ENCODE results near the gene RIMKLB.

The RIMKLB gene

GRCh38 chr12:8697476-8698131 is at the start of gene RIMKLB:
Gene RIMKLB, plus strand, starts transcription at chr12:8697991. Its CDS starts 15,876 bp downstream, at chr12:8713867.
- FAIRE-seq, result no peak

- no peak for FAIRE-seq
These were observed 49.1 kb upstream of the RIMKLB start for GRCh38 chr12:8648576-8649205.

GRCh38 chr12:8655421-8655820 is 42.4 kb upstream of the RIMKLB start:
- FAIRE-seq, result no peak

GRCh38 chr12:8658346-8658745 is 39.4 kb upstream of the RIMKLB start:
- FAIRE-seq, result no peak

- no peak for FAIRE-seq
These were observed 36.8 kb upstream of the RIMKLB start for GRCh38 chr12:8661016-8661415.

- no peak for FAIRE-seq
These were observed 36.0 kb upstream of the RIMKLB start for GRCh38 chr12:8661751-8662150.

GRCh38 chr12:8662593-8662992 is 35.2 kb upstream of the RIMKLB start, which contains the start of gene MFAP5:
Gene MFAP5, minus strand, starts transcription at chr12:8662826. Its CDS starts 722 bp downstream, at chr12:8662104.
- no peak for FAIRE-seq

- FAIRE-seq, result no peak
These were observed 33.4 kb upstream of the RIMKLB start for GRCh38 chr12:8664228-8664913.

- FAIRE-seq, result no peak
These were observed 32.0 kb upstream of the RIMKLB start for GRCh38 chr12:8665759-8666158.

- FAIRE-seq, result no peak
These were observed 30.5 kb upstream of the RIMKLB start for GRCh38 chr12:8667270-8667669.

GRCh38 chr12:8668441-8668840 is 29.4 kb upstream of the RIMKLB start:
- no peak for FAIRE-seq

GRCh38 chr12:8672381-8672780 is 25.4 kb upstream of the RIMKLB start:
- FAIRE-seq, result no peak

- FAIRE-seq, result no peak
These were observed 22.2 kb upstream of the RIMKLB start for GRCh38 chr12:8675591-8676036.

GRCh38 chr12:8676651-8677050 is 21.1 kb upstream of the RIMKLB start:
- no peak for FAIRE-seq

GRCh38 chr12:8677362-8677761 is 20.4 kb upstream of the RIMKLB start:
- no peak for FAIRE-seq

- no peak for FAIRE-seq
These were observed 19.1 kb upstream of the RIMKLB start for GRCh38 chr12:8678661-8679111.

- FAIRE-seq, result no peak
These were observed 17.3 kb upstream of the RIMKLB start for GRCh38 chr12:8680533-8680932.

GRCh38 chr12:8681129-8681884 is 16.5 kb upstream of the RIMKLB start:
- no peak for FAIRE-seq

GRCh38 chr12:8685051-8685450 is 12.7 kb upstream of the RIMKLB start:
- FAIRE-seq, result no peak

GRCh38 chr12:8687846-8688601 is 9.8 kb upstream of the RIMKLB start:
- FAIRE-seq, result no peak

- FAIRE-seq, result no peak
These were observed 8.1 kb upstream of the RIMKLB start for GRCh38 chr12:8689681-8690080.

- FAIRE-seq, result no peak
These were observed 5.2 kb upstream of the RIMKLB start for GRCh38 chr12:8692573-8692972.
